GM18870 (cell line): ENCODE measurements around the gene ANKRD44.

ENCODE experiments used
- ATAC-seq: cut with Tn5 transposase; IDR thresholded peaks from one replicate; pipeline ENCODE4 v1.9.1; 2021; ENCODE audit warnings: moderate library complexity; ENCODE audit not compliant: unreplicated experiment

ANKRD44 gene

DNA sequence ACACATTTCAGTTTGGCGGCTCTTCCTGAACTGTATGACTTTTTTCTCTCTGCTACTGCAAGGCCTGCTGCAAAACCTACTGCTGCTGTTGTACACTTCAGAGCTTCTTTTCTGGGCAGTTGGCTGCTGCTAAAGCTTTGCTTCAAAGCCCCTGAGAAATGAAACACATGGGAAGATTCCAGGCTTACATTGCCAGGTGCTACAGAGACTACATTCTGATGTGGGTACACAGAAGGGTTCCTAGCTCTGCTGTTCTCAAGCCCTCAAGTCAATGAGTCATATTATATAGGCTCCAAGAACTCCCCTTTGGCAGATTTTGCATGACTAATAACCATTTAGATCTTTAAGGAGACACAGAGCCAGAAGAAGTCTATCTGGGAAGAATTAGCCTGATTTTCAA lies 371.2 kb downstream of the ANKRD44 start:
- no peak for ATAC-seq
